Activated CD8-positive, alpha-beta memory T cell treated with anti-CD3 and anti-CD28 coated beads, Interleukin-2, amount 50 U/mL, for 1 hour (primary cell): Measurements from ENCODE around the gene CD52.
"Not testable (repeated sequence)": the region's sequence is repeated elsewhere in the genome, so short reads cannot be mapped to it uniquely, and the experiment has no call there.

ENCODE experiments used
- DNase-seq: peaks from one replicate; pipeline ENCODE4 v3.0.0-alpha.2; 2020; ENCODE audit errors: extremely low read depth

CD52 gene

DNA sequence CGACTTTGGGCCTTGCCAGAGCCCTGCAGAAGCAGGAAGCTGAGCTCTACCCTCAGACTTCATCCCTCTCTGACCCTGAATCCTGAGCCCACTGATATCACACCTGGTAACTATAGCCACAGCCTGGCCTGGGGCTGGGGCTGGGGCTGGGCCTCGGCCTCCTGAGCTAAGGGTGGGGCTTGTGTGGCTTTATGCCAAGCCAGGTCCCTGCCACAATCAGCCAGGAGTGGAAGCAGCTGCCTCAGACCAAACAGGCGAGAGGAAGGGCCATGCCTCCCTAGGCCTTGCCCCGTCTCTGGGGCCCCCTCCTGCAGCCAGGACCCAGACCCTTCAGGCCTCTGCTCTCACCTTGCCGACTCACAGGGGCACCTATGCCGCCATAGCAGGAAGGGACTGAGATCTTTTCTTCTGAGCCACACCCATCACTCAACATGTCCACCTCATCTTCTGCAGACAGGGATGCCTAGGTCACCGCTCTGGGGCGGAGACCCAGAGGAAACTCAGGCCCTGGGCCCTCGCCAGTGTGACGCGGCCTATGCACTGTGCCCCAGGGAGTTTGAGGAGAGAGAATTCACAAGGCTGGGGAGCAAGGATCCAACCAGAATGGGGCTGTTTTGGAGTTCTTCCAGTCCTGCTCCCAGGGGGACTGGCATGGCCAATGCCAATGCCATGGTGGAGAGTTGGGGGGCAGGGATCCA lies 17.0 kb upstream of the CD52 start:
- DNase-seq: no peak

DNA sequence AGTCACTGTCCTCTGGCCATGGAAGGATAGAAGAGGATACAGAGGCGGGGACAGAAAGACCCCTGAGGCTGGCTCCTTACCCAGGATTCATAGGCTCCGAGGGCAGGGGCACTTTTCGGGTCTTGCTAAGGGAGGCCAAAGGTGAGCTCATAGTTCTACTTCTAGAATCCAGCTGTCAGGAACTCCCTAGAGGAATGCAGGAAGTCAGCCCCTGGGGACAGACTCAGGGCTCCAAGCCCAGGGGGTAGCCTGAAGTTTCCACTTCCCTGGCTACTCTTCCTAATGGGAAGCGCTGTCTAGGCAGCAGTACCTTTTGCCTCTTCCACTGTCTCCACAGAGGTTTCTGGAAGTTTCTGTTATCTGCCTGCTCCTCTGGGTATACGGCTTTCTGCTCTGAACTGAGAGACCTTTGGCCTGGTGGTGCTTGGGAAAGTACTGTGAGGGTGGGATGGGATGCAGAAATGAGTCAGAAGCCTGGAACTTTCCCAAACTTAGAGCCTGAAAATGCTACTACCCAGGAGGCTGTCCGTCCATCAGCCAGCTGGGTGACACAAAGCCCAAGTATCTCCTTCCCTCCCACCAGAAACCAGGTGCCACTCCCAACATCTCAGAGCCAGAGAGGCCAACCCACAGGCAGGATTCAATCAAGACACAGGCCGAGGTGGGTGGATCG lies 14.9 kb upstream of the CD52 start:
- DNase-seq: no peak

DNA sequence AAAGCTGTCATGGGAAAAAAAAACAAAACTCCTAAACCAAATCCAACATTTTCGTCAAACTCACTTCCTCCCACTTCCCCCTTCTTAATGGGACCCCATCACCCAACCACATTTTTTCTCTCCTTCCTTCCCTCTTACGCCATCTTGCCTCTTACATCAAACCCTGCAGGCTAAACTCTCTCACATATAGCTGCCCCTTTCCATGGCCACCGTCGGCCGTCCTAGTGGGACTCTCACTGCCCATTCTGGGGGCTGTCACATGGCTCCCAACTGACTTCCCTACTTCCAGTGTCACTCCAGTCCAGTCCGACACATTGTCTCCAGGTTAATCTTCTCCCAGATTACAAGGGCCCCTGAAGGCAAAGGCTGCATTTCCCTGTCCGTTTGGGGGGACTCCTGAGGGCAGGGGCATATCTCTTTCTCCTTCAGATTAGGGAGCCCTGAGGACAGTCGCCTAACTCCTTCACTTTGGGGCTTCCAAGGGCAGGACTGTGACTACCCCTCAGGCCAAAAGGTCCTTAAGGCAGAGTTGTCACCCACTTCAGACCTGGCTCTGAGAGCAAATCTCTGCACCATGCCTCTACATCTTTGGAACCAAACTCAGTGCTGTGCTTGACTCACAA lies 12.0 kb upstream of the CD52 start:
- no peak for DNase-seq

DNA sequence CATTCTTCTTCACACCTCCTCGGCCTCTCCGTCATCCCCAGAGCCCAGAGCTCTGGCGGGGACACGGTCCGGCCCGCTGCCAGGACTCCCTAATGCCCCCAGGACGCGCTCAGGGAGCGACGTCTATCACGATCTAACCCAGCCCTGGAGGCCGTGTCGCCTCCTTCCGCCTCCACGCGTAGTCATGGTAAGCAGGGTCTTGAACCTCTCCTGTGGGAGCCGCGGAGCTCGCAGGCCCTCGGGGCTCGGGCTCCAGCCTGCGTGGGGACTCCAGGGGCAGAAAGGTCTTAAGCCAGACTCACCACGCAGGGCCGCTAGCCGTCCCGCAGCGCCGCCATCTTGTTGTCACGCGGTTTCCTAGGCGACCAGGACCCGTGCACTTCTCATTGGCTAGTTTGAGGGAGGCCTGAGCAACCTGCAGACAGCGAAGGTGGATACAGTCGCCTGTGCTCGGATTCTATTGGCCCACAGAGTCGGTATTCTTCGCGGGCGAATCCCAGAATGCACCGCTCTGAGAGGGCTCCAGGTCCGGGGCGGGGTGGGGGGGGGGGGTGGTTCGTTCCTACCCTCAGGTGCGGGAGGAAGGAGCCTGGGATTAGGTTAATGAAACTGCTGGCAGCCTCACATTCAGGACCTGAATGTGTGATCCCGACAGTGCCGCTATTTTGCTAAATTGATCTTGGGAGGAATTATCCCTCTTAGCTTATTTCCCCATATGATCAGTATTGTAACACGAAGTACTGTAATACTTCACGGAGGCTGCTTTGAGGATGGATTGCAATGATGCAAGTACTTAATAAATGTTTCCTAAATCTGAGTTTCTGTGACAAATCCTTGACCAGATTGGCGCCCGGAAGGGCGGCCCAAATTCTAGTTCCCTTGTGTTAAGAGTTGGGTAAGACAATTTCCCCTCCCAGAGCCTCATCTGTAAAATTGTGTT lies 11.2 kb upstream of the CD52 start, which contains the start of gene UBXN11:
UBXN11 (minus strand) TSS at position 347 of the 940 bp plus-strand sequence. CDS start 3,753 bp downstream, outside the sequence.
- DNase-seq: peak; percentile 89

DNA sequence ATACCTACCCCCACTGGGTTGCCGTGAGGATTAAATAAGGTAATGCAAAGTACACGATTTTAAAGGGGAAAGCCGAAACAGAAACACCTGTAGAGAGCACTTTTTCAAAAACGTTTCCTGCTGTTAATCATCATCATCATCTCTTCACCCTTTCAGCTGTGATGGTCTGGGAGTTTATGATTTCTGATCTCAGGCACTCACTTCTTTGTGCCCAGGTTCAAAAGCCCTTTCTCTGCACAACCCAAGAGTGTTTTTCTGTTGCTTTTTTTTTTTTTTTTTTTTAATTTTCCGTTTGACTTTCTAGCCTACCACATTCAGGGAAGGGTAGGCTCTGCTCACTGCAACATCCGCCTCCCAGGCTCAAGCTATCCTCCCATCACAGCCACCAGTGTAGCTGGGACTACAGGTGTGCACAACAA lies 10.4 kb upstream of the CD52 start:
- no peak for DNase-seq

DNA sequence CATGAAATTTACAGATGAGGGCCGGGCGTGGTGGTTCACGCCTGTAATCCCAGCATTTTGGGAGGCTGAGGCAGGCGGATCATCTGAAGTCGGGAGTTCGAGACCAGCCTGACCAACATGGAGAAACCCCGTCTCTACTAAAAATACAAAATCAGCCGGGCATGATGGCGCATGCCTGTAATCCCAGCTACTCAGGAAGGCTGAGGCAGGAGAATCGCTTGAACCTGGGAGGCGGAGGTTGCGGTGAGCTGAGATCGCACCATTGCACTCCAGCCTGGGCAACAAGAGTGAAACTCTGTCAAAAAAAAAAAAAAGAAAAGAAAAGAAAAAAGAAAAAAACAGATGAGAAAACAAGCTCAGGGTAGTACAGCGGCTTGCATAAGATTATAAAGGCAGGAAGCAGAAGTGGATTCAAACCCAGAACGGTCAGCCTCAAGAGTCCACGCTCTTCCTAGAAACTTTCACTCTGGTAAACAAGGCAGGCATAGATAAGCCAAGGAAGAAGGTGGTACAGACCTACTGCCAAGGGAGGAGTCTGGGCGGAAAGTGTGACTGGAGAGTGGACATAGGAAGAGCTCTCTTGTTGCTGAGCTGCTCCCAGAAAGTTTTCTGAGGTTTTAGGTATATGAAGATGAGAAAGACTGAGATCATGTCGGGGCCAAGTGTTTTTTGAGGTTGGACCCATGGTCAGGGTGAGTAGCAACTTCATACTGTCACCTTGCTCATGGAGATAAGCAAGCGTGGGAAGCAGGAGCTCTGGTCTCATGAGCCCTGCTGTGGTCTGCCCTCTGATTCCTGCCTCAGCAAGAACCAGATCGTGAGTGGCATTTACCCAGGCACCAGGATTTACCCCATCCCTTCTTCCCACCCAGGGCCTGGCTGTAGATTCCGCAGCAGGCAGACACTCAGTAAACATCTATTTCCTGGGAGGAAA lies 9.5 kb upstream of the CD52 start:
- DNase-seq: not testable (repeated sequence)

DNA sequence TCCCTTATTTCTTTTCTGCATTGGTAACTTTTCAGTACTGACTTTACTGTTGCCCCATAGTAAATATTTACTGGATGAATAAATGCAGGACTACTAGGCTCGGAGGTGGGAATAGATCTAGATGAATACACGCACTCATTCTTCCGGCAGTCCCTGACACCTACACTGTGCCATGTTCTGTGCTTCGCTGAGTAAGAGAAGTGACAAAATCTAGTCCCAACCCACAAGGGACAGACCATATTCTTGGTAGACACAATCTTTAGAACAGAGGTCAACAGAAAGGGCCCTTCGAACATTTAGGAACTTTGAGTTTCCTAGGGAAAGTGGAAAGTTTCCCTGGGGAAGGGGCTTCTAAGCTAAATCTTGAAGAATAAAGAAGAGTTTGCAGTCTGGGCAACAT lies 3.3 kb upstream of the CD52 start:
- DNase-seq: no peak

DNA sequence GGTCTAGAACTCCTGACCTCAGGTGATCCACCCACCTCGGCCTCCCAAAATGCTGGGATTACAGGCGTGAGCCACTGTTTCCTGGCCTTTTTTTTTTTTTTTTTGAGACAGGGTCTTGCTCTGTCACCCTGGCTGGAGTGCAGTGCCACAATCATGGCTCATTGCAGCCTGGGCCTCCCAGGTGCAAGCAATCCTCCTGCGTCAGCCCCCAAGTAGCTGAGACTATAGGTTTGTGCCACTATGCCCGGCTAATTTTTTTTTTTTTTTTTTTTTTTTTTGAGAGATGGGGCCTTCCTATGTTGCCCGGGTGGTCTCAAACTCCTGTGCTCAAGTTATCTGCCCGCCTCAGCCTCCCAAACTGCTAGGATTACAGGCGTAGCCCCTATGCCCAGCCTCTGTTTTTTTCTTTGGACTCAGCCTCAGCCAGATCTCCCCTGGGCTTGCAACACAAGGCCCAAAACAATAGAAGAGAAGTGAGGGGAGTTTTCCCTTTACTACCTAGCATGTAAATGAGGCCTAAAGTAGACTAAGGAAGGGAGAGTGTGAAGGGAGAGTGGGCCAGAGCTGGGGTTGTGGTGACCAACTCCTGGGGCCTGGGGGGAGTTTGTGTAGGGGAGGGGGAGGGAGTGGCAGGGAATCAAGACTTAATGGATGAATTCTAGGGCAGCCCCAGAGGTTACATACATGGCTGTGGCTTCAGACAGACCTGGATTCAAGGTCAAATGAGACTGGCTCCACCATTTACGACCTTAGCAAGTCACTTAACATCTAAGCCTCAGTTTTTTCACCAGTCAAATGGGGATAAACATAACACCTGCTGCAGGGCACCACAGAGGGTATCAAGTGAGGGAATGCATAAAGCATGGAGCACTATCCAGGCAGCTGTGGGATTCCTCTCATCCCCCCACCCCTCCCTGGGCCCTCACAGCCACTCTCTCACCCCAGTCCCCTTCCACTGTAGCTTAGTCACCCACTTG lies 1.6 kb upstream of the CD52 start:
- no peak for DNase-seq

DNA sequence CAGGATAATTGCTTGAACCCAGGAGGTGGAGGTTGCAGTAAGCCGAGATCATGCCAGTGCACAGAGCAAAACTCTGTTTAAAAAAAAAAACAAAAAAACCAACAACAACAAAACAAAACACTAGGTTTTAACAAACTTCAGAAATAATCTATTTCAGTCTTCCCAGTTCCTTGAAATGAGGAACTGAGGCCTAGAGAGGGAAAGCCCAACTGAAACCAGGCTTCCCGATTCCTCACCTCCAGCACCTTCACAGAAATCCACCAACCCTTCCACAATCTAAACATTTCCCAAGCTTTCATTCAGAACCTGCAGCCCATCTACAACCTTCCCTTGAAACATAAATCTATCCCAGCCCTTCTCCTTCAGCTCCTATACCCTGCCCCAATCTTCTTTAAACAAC lies 612 bp upstream of the CD52 start:
- no peak for DNase-seq

DNA sequence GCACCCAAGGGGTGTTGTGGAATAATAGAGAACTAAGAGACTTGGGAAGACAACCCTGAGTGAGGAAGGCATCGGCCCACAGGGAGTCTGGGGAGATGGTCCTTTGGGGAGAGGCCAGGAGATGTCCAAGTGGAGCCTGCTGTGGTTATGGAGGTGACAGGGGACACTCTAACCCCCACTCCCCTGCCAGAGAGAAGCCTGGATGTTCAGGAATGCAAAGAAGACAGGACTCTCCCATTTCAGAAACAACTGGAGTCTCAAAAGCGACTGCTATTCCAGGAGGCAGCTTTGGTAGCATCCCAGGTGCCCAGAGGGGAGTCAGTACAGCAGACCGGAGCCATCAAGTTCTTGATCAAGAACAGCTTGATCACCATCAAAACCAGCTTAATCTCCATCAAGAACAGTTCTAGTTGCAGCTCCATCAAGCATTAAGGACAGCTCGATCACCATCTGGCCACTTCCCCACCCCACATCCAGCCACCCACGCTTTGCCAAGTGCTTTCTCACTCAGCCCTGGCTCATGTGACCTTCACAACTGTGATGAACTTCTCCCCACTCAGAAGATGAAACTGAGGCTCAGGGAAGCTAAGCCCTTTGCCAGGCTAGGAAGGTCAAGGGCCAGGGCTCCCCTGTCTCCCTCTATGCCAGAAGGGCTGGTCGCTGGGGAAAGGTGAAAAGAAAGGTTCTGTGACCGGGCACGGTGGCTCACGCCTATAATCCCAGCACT lies 743 bp downstream of the CD52 start:
- no peak for DNase-seq

DNA sequence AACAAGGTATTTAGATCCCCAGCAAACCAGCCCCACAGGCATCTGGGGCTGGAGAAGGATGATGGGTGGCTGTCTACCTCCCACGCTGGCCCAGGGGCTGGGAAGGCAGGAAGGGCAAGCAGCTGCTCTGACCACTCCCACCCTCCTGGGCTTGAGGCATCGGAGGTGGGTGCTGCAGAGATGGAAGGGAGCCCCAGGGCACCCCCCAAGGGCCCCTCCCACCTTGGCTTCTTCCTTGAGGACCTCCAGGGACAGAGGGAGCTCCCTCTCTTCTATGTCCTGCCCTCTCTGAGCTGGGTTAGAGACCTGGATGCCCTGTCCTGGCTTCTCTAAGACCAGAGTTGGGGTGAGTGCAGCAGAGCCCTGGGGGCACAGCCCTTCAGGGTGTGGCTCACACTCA lies 3.1 kb downstream of the CD52 start:
- DNase-seq: no peak

DNA sequence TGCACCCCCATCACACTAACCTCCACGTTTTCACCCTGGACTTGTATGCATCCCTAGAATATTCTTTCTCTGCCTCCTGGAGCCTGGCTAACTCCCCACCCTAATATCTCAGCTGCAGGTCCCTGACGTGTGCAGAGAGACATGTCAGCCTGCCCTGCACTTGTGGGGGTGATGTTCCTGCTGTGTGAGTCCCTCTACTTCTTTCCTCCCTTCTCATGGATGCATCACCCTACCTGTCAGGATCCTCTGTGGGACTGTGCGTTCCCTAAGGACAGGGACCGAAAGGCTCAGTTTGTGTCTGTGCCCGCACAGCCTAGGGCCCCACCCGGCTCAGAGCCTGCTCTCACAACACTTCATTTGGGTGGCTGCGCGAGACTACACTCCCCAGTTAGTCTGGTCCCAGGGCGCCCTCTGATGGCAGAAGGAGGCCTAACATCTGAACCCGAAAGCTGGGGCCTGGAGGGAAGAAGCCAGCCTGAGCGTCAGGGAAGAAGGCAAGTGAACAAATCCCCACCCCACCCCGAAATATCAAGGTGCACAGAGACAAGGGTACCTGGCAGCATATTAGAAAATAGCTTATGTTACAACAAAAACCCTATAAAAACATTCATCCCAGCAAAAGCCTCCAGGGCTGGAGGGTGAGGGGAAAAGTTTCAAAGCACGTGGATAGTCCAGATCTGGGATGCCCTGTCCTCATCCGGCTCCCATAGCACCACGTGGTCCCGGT lies 3.7 kb downstream of the CD52 start:
- DNase-seq: peak; percentile 88

DNA sequence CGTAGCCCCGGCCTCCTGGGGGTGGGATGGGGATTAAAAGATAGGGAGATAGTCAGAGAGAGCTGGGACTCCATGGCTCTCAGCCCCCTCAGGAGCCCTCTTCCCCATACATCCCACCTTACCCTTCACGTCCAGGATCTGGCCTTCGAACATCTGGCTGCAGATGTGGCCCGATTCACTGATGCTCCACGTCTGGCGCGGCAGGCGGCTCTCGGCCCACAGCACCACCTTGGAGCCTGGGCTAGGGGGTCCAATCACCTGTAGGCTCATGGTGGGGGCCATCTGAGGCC lies 4.2 kb downstream of the CD52 start:
- no peak for DNase-seq

DNA sequence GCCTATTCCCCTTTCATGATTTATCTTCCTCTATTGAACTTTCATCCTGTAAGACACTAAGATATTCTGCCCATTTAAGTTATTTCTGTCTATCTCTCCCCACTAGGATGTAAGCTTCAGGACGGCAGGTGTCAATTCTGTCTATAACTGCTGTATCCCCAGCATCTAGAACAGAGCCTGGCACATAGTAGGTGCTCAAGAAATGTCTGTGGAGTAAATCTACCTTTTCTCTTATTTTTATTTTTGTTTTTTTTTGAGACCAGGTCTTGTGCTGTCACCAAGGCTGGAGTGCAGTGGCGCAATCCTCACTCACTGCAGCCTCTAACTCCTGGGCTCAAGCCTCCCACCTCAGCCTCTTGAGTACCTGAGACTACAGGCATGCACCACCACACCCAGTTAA lies 5.6 kb downstream of the CD52 start:
- no peak for DNase-seq

DNA sequence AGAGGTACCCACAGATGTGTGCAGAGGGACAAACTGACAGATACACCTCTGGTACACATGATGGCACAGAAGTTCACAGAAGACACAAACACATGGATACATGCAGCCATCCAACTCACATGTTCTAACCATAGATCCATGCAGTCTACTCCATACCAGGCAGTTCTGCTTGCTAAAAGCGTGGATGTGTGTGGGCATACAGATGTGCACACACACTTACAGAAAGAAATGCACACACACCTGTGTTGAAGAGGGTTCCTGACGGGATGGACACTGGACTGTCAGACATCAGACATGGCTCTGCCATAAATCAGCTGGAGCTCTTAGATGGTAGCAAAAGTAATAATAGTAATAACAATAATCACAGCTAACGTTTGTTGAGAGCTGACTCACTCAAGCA lies 6.8 kb downstream of the CD52 start:
- DNase-seq: no peak

DNA sequence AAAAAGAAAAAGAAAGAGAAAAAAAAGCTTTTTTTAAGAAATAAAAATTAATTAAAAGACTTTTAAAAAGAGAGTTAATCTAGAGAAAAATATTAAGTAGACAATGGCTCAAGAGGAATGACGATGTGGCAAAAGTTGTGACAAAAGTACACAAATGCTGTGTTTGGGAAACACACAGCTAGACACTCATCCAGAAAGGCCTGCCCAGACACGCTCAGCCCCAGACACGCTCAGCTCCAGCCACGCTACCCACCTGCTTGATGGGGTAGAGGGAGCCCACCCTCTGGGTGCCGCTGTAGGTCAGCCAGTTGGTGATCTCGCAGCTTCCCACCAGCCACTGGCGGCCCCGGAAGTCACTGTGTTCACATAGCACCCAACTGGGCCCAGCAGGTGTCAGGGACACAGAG lies 10.2 kb downstream of the CD52 start:
- DNase-seq: no peak

DNA sequence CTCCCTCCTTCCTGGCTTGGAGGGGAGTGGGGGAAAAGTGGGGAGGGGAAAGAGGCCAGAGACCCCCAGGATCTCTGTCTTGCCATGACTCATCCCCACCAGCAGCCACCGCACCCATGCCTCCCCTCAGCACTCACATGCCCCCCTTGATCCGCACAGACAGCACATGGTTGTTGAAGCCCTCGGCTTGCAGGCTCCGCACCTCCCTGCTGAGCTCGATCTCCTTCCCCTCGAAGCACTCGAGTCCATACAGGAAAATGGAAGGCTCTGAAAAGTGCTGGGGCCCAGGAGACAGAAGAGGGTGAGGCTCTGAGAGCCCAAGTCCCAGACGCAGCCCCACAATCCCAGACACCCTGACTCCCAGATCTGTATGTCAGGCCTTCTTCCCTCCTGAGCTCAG lies 10.8 kb downstream of the CD52 start:
- DNase-seq: no peak

DNA sequence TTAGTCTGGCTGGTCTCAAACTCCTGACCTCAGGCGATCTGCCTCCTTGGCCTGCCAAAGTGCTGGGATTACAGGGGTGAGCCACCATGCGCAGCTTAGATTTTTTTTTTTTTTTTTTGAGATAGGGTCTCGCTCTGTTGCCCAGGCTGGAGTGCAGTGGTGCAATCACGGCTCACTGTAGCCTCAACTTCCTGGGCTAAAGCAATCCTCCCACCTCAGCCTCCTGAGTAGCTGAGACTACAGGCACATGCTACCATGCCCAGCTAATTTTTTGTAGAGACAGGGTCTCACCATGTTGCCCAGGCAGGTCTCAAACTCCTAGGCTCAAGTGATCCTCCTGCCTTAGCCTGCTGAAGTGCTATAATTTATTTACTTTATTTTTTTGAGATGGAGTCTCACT lies 11.6 kb downstream of the CD52 start:
- DNase-seq: not testable (repeated sequence)

DNA sequence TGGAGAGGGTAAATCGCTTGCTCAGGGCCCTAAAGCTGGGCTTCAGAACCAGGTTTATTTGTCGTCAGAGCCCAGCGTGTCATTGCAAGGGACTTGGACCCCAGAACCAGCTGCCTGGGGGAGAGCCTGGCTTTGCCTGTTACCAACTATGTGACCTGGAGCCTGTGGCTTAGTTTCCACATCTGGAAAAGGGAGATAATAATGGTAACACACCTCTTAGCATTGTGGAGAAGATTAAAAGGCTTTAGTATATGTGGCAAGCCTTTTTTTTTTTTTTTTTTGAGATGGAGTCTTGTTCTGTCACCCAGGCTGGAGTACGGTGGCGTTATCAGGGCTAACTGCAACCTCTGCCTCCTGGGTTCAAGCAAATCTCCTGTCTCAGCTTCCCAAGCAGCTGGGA lies 12.5 kb downstream of the CD52 start:
- DNase-seq: no peak
